GM03348 (cell line): Measurements from ENCODE around the gene UQCRC1.
"Not testable (repeated sequence)": the region's sequence is repeated elsewhere in the genome, so short reads cannot be mapped to it uniquely, and the experiment has no call there.

ENCODE experiments used
- DNase-seq: peaks from one replicate; pipeline ENCODE4 v3.0.0; 2012; ENCODE audit warnings: low spot score

Gene UQCRC1

GRCh38 chr3:48555231-48555948, 54.1 kb downstream of the UQCRC1 start:
- no peak for DNase-seq

GRCh38 chr3:48553886-48554845, 55.3 kb downstream of the UQCRC1 start:
- no peak for DNase-seq

- DNase-seq: no peak
Measured at GRCh38 chr3:48553361-48553760, 56.1 kb downstream of the UQCRC1 start.

GRCh38 chr3:48552111-48552951, 57.1 kb downstream of the UQCRC1 start:
- DNase-seq: no peak

GRCh38 chr3:48551651-48552050, 57.8 kb downstream of the UQCRC1 start:
- DNase-seq: not testable (repeated sequence)
